BLaER1 treated with 17β-estradiol and CSF1 and Interleukin-3, amounts not matched to agents 10 nM and 100 nM (cell line): Measurements from ENCODE around the gene PDE4B.

ENCODE experiments used
- H3K27ac ChIP-seq, 11 experiments: shearing (Covaris generic); formaldehyde crosslinking; 2 replicates each; pipeline ENCODE4 v1.8.1; 2022
- H3K27me3 ChIP-seq, 11 experiments: shearing (Covaris generic); formaldehyde crosslinking; 2 replicates each; pipeline ENCODE4 v1.8.1; 2022
- H3K36me3 ChIP-seq, 11 experiments: shearing (Covaris generic); formaldehyde crosslinking; 2 replicates each; pipeline ENCODE4 v1.8.1; 2022
- H3K4me1 ChIP-seq, 10 experiments: shearing (Covaris generic); formaldehyde crosslinking; 2 replicates each; pipeline ENCODE4 v1.8.1; 2022
- H3K4me2 ChIP-seq, 11 experiments: shearing (Covaris generic); formaldehyde crosslinking; 2 replicates each; pipeline ENCODE4 v1.8.1; 2022
- H3K4me3 ChIP-seq, 10 experiments: shearing (Covaris generic); formaldehyde crosslinking; 2 replicates each; pipeline ENCODE4 v1.8.1; 2022
- H3K9ac ChIP-seq, 11 experiments: shearing (Covaris generic); formaldehyde crosslinking; 2 replicates each; pipeline ENCODE4 v1.8.1; 2022
- H3K9me3 ChIP-seq, 11 experiments: shearing (Covaris generic); formaldehyde crosslinking; replicated peaks in 1 of 11; 2 replicates each; pipeline ENCODE4 v1.8.1; 2022
- H4K20me1 ChIP-seq, 11 experiments: shearing (Covaris generic); formaldehyde crosslinking; 2 replicates each; pipeline ENCODE4 v1.8.1; 2022
- Cebpa-rat ChIP-seq, 11 experiments: shearing (Covaris generic); IDR thresholded peaks; 2 replicates each; pipeline ENCODE4 v1.8.1; 2022

PDE4B gene

GRCh38 chr1:66367369-66367768 is 574.7 kb downstream of the PDE4B start:
- no peak for TF ChIP-seq Cebpa-rat (IDR thresholded peaks at IDR 0.05)
- peaks cover 0 to 11% (median 0%) of the 10 kb centered on the region in 11 experiments; a peak in 1 of 22 replicates for H3K9me3 ChIP-seq
- H3K4me1 ChIP-seq: peaks cover 14 to 56% (median 26%) of the 10 kb centered on the region in 10 experiments
- no peak overlapping the region for H3K9ac ChIP-seq
- no peak overlapping the region for H3K4me3 ChIP-seq
- peak overlapping the region in 4 of 11 experiments; percentile 8 to 52 (median 26); a peak in 6 of 22 replicates for H3K4me2 ChIP-seq
- peaks cover 0 to 16% (median 0%) of the 10 kb centered on the region in 11 experiments; a peak in 1 of 22 replicates for H4K20me1 ChIP-seq
- no peak overlapping the region for H3K27ac ChIP-seq
- peaks cover 0 to 95% (median 27%) of the 10 kb centered on the region in 11 experiments; a peak in 15 of 22 replicates for H3K36me3 ChIP-seq
- no peaks in the 10 kb centered on the region for H3K27me3 ChIP-seq

- Histone ChIP-seq H3K9ac (no peak overlapping the region), H3K27me3 (no peaks in the 10 kb centered on the region), H3K9me3 (peaks cover 0 to 11% (median 0%) of the 10 kb centered on the region in 11 experiments; a peak in 1 of 22 replicates), H4K20me1 (peaks cover 0 to 9% (median 0%) of the 10 kb centered on the region in 11 experiments; a peak in 1 of 22 replicates), H3K4me1 (peaks cover 23 to 64% (median 35%) of the 10 kb centered on the region in 10 experiments), H3K27ac (no peak overlapping the region), H3K36me3 (peaks cover 0 to 92% (median 24%) of the 10 kb centered on the region in 11 experiments; a peak in 13 of 22 replicates), H3K4me2 (no peak overlapping the region; a peak in 1 of 22 replicates), H3K4me3 (no peak overlapping the region)
- no peak for TF ChIP-seq Cebpa-rat (IDR thresholded peaks at IDR 0.05)
Observed at GRCh38 chr1:66368261-66368660, 575.6 kb downstream of the PDE4B start.

DNA sequence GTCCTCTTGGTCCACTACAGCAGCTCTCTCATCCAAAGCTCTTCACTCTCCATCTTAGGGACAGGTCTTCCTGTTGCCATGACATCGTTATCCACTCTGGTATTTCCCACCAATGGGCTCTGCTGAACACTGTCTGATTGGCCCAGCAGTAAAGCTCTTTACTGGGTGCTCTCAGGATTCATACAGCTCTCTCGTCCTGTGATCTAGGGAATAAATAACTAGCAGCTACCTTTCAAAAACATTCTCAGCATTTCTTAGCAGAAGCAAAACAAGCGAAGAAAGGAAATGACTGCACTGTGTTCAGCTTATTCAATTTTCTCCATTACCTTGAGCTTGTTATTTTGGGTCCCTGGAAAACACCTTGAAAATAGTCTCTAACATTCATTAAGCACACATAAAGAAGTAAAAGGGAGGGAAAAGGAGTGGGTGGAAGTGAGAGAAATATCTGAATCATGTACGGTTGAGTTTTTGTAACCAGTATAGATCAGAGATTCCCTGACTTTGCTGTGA is 577.8 kb downstream of the PDE4B start:
- H3K9me3 ChIP-seq: peaks cover 0 to 10% (median 0%) of the 10 kb centered on the region in 11 experiments; a peak in 1 of 22 replicates
- H3K27ac ChIP-seq: peak overlapping the region in 8 of 11 experiments; percentile 20 to 47 (median 36); a peak in 11 of 22 replicates
- no peak for TF ChIP-seq Cebpa-rat (IDR thresholded peaks at IDR 0.05)
- H3K36me3 ChIP-seq: peaks cover 0 to 69% (median 13%) of the 10 kb centered on the region in 11 experiments; a peak in 12 of 22 replicates
- peak overlapping the region in 9 of 11 experiments; percentile 11 to 73 (median 57); a peak in 15 of 22 replicates for H3K4me2 ChIP-seq
- H4K20me1 ChIP-seq: peaks cover 0 to 3% (median 0%) of the 10 kb centered on the region in 11 experiments; a peak in 1 of 22 replicates
- H3K27me3 ChIP-seq: no peaks in the 10 kb centered on the region
- peaks cover 46 to 87% (median 58%) of the 10 kb centered on the region in 10 experiments for H3K4me1 ChIP-seq
- H3K9ac ChIP-seq: no peak overlapping the region; a peak in 1 of 22 replicates
- H3K4me3 ChIP-seq: no peak overlapping the region

DNA sequence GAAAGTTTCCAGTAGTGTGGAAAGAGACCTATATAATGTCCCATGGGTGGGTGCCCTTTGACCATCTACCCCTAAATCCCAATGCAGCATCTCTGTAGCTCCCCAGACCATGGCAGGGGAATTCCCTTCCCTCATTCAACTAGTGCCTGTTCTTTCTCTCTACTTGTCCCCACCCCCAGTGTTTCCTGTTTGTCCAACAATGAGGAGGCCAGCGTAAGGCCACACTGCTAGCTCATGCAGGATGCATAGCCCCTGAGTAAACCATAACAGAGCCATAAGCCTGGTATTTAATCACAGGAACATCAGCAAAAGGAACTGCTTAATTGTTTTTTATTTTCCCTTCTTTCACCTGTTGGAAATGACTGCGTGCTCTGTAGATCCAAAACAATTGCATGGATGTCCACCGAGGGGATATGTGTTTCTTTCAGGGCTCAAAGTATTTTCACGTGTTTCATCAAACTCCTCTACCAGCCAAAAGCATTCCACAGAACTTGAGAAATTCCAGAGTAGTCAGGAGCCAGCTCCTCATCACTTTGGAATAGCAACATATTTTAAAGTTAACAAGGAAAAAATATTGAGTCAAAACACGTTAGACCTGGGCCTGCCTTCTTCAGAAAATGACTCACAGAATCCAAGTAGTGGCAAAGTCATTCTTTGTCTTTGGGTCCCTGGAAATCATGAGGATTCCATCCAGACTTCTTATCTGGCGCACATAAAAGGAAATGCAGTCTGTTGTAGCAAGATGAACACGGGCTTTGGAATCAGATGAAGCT is 578.7 kb downstream of the PDE4B start:
- Histone ChIP-seq H3K4me3 (peak overlapping the region in 1 of 10 experiments; percentile 11; a peak in 1 of 20 replicates), H3K36me3 (peaks cover 0 to 60% (median 9%) of the 10 kb centered on the region in 11 experiments; a peak in 10 of 22 replicates)
- TF ChIP-seq Cebpa-rat (IDR thresholded peaks at IDR 0.05): no peak

DNA sequence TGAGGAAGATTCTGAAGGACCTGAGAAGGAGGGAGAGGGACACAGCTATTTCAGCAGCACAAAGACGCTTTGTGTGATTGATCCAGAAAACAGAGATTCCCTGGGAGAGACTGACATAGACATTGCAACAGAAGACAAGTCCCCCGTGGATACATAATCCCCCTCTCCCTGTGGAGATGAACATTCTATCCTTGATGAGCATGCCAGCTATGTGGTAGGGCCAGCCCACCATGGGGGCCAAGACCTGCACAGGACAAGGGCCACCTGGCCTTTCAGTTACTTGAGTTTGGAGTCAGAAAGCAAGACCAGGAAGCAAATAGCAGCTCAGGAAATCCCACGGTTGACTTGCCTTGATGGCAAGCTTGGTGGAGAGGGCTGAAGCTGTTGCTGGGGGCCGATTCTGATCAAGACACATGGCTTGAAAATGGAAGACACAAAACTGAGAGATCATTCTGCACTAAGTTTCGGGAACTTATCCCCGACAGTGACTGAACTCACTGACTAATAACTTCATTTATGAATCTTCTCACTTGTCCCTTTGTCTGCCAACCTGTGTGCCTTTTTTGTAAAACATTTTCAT is 579.9 kb downstream of the PDE4B start:
- peak overlapping the region; percentile 76 to 93 (median 83) for H3K4me2 ChIP-seq
- H3K9ac ChIP-seq: peak overlapping the region; percentile 45 to 78 (median 69); a peak in 21 of 22 replicates
- 0 out of 22 replicates have a peak, but pooled peaks cover 0 to 8% (median 0%) of the 10 kb centered on the region in 11 experiments for H3K9me3 ChIP-seq
- peak overlapping the region in 8 of 10 experiments; percentile 7 to 39 (median 20); a peak in 11 of 20 replicates for H3K4me3 ChIP-seq
- H3K36me3 ChIP-seq: peaks cover 0 to 49% (median 9%) of the 10 kb centered on the region in 11 experiments; a peak in 10 of 22 replicates
- peak overlapping the region; percentile 52 to 95 (median 87) for H3K27ac ChIP-seq
- peaks cover 0 to 3% (median 0%) of the 10 kb centered on the region in 11 experiments; a peak in 1 of 22 replicates for H4K20me1 ChIP-seq
- H3K4me1 ChIP-seq: peaks cover 49 to 88% (median 67%) of the 10 kb centered on the region in 10 experiments
- no peaks in the 10 kb centered on the region for H3K27me3 ChIP-seq
- no peak for TF ChIP-seq Cebpa-rat (IDR thresholded peaks at IDR 0.05)

More for the DNA sequence above, 578.7 kb downstream of the PDE4B start:
- Histone ChIP-seq H3K9me3 (0 out of 22 replicates have a peak, but pooled peaks cover 0 to 8% (median 0%) of the 10 kb centered on the region in 11 experiments), H3K27me3 (no peaks in the 10 kb centered on the region), H3K4me2 (peak overlapping the region; percentile 76 to 93 (median 83)), H4K20me1 (peaks cover 0 to 3% (median 0%) of the 10 kb centered on the region in 11 experiments; a peak in 1 of 22 replicates), H3K4me1 (peaks cover 49 to 88% (median 67%) of the 10 kb centered on the region in 10 experiments), H3K27ac (peak overlapping the region in 10 of 11 experiments; percentile 78 to 95 (median 88); a peak in 21 of 22 replicates), H3K9ac (peak overlapping the region in 4 of 11 experiments; percentile 9 to 78 (median 74); a peak in 5 of 22 replicates)

DNA sequence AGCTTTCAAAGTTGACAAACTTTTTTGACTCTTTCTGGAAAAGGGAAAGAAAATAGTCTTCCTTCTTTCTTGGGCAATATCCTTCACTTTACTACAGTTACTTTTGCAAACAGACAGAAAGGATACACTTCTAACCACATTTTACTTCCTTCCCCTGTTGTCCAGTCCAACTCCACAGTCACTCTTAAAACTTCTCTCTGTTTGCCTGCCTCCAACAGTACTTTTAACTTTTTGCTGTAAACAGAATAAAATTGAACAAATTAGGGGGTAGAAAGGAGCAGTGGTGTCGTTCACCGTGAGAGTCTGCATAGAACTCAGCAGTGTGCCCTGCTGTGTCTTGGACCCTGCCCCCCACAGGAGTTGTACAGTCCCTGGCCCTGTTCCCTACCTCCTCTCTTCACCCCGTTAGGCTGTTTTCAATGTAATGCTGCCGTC is 580.5 kb downstream of the PDE4B start:
- peak overlapping the region in 6 of 10 experiments; percentile 7 to 39 (median 26); a peak in 13 of 20 replicates for H3K4me3 ChIP-seq
- peak overlapping the region; percentile 76 to 93 (median 83) for H3K4me2 ChIP-seq
- peak overlapping the region; percentile 45 to 78 (median 70); a peak in 21 of 22 replicates for H3K9ac ChIP-seq
- peaks cover 49 to 86% (median 66%) of the 10 kb centered on the region in 10 experiments for H3K4me1 ChIP-seq
- peak overlapping the region; percentile 52 to 95 (median 87); a peak in 21 of 22 replicates for H3K27ac ChIP-seq
- peaks cover 0 to 43% (median 9%) of the 10 kb centered on the region in 11 experiments; a peak in 10 of 22 replicates for H3K36me3 ChIP-seq
- peaks cover 0 to 3% (median 0%) of the 10 kb centered on the region in 11 experiments; a peak in 1 of 22 replicates for H4K20me1 ChIP-seq
- TF ChIP-seq Cebpa-rat (IDR thresholded peaks at IDR 0.05): peak in 3 of 11 experiments; percentile 28 to 88 (median 85); a peak in 6 of 22 replicates
- H3K9me3 ChIP-seq: 0 out of 22 replicates have a peak, but pooled peaks cover 0 to 8% (median 0%) of the 10 kb centered on the region in 11 experiments
- H3K27me3 ChIP-seq: no peaks in the 10 kb centered on the region

DNA sequence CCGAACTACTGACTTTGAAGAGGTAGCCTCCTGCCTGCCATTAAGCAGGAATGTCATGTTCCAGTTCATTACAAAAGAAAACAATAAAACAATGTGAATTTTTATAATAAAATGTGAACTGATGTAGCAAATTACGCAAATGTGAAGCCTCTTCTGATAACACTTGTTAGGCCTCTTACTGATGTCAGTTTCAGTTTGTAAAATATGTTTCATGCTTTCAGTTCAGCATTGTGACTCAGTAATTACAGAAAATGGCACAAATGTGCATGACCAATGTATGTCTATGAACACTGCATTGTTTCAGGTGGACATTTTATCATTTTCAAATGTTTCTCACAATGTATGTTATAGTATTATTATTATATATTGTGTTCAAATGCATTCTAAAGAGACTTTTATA is 581.5 kb downstream of the PDE4B start:
- no peak for TF ChIP-seq Cebpa-rat (IDR thresholded peaks at IDR 0.05)
- no peaks in the 10 kb centered on the region for H3K27me3 ChIP-seq
- peak overlapping the region; percentile 52 to 95 (median 87); a peak in 21 of 22 replicates for H3K27ac ChIP-seq
- peaks cover 0 to 34% (median 0%) of the 10 kb centered on the region in 11 experiments; a peak in 9 of 22 replicates for H3K36me3 ChIP-seq
- peak overlapping the region in 1 of 10 experiments; percentile 39; a peak in 1 of 20 replicates for H3K4me3 ChIP-seq
- peaks cover 0 to 3% (median 0%) of the 10 kb centered on the region in 11 experiments; a peak in 1 of 22 replicates for H4K20me1 ChIP-seq
- peaks cover 51 to 86% (median 70%) of the 10 kb centered on the region in 10 experiments for H3K4me1 ChIP-seq
- peak overlapping the region; percentile 76 to 93 (median 83) for H3K4me2 ChIP-seq
- H3K9ac ChIP-seq: peak overlapping the region; percentile 6 to 78 (median 70); a peak in 17 of 22 replicates
- H3K9me3 ChIP-seq: peaks cover 0 to 3% (median 0%) of the 10 kb centered on the region in 11 experiments; a peak in 1 of 22 replicates
